ENCODE measurements around the gene MTF1. TPM values are rescaled to one million over a fixed set of nuclear protein-coding genes. Genes with fewer than 3 reads are reported as not detected.
"Not testable (repeated sequence)": the region's sequence is repeated elsewhere in the genome, so short reads cannot be mapped to it uniquely, and the experiment has no call there.

The MTF1 gene
- polyA plus RNA-seq, 1 donor from 2014 or later = 23.6 TPM

DNA sequence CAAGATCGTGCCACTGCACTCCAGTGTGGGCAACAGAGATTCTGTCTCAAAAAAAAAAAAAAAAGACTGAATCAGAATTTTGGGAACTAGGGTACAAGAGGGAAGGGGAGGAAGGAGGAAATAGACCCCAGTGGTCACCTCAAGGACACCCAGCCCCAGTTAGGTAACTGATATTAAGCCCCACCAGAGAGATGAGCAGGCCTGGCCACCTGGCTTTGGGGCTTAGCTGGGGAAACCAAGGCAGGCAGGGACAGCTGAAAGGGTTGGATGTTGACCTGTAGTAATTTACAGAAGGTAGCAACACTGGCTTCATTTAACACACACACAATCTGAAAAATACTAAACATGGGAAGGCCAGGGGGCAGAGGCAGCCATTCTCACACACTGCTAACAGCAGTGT lies 57.0 kb downstream of the MTF1 start:
- Mint-ChIP-seq H3K9me3 (no peaks in the 10 kb centered on the region), H3K4me3 (peak overlapping the region in 1 of 4 donors; percentile 8), H3K4me1 (peaks cover 8 to 12% (median 12%) of the 10 kb centered on the region in 3 donors), H3K36me3 (peaks cover 9% of the 10 kb centered on the region), H3K27me3 (no peaks in the 10 kb centered on the region), H3K27ac (peak overlapping the region in 1 of 3 donors; percentile 43)

DNA sequence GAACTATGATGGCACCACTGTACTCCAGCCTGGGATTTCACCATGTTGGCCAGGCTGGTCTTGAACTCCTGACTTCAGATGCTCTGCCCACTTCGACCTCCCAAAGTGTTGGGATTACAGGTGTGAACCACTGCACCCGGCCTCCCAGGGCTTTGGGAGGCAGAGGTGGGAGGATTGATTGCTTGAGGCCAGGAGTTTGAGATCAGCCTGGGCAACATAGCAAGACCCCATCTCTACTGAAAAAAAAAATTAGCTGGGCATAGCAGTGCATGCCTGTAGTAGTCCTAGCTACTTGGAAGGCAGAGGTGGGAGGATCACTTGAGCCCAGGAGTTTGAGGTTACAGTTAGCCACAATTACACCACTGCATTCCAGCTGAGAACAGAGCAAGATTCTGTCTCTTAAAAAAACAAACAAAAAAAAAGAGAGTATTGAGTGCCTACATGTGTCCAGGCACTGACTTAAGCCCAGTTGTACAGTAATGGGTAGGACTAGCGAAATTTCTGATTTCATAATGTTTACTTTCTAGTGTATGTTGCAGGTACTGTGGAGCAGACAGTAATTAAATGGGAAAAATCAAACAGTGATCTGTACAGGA lies 61.5 kb downstream of the MTF1 start:
- peaks cover 9% of the 10 kb centered on the region for H3K36me3 Mint-ChIP-seq
- peak overlapping the region in 1 of 3 donors; percentile 29 for H3K27ac Mint-ChIP-seq
- H3K27me3 Mint-ChIP-seq = peaks cover 1% of the 10 kb centered on the region
- peak overlapping the region in 1 of 4 donors; percentile 8 for H3K4me3 Mint-ChIP-seq
- H3K4me1 Mint-ChIP-seq = peaks cover 11 to 13% (median 12%) of the 10 kb centered on the region in 3 donors
- H3K9me3 Mint-ChIP-seq = no peaks in the 10 kb centered on the region

DNA sequence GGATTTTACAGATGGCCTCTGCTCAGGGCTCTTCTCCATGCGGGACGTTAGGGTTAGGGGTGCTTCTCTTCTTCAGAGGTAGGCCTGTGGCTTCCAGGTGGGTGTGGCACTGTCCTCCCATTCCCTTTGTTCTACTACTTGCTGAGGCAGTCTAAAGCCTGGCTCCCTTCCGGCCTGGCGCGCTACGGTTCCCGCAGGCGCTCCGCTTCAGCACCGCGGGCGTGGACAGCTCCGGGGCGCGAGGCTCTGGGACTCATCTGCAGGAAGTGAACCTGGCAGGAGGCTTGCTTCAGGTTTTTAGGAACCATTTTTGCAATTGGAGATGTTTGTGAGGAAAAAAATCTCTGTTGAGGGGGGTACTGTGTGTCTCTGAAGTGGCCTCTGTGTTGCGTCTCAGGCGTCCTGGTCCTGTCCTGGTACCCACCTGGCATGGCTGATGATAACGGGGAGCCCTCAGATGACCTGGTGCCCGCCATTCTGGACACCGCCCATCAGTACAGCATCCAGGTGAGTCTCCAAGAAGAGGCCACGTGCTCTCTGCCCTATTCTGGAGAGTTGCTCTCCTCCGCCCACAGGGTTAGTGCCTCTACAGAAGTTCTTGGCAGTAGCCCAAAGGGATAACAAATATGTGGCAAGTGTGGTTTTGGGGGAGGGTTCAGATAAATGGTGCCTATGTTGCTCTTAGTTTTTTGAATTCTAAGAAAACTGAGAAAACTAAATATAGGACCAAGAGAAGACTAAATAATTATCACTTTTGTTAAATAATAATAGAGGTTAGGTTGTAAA lies 63.9 kb downstream of the MTF1 start:
- Mint-ChIP-seq H3K4me1 (peaks cover 9 to 12% (median 11%) of the 10 kb centered on the region in 3 donors), H3K36me3 (peaks cover 6% of the 10 kb centered on the region), H3K27ac (peak overlapping the region in 1 of 3 donors; percentile 18), H3K27me3 (peaks cover 4% of the 10 kb centered on the region), H3K4me3 (peak overlapping the region; percentile 49 to 92 (median 82)), H3K9me3 (no peaks in the 10 kb centered on the region)

DNA sequence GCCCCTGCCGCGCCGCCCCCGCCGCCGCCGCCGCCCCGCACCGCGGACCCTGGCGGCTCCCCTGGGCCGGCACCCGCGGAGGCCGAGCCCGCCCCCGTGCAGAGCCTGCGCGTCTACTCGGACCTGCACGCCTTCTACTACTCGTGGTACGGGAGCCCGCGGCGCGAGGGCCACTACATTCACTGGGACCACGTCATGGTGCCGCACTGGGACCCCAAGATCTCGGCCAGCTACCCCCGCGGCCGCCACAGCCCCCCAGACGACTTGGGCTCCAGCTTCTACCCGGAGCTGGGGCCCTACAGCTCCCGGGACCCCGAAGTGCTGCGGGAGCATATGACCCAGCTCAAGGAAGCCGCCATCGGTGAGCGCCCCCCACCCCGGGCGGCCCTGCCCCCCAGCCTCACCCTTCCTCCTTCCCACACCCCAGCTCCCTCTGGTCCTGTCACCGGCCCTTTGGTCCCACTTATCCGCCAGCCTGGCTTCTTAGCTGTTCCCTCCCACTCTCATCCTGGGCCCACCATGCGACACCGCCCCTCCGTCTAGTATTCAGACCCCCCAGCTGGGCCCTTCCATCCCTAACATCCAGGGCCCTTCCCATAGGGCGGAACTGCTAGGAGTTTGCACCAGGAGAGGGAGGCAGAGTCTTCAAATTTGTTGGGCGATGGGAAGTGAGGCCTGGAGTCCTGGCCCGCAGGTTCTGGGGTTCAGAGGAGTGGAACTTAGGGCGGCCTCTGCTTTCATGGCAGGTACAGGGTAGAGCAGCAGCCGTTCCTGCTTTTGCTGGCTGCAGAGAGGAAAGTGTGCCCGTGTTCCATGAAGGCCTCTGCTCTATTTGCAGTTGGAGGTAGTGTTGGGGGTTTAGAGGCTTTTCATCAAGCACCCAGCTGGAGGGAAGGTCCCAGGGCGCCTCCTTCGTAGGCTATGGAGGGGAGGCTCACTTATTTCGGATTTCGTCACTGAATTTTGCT lies 64.7 kb downstream of the MTF1 start:
- Mint-ChIP-seq H3K36me3 (peaks cover 6% of the 10 kb centered on the region), H3K4me1 (peaks cover 9 to 12% (median 9%) of the 10 kb centered on the region in 3 donors), H3K4me3 (peak overlapping the region; percentile 49 to 92 (median 87)), H3K9me3 (no peaks in the 10 kb centered on the region), H3K27me3 (peaks cover 4% of the 10 kb centered on the region), H3K27ac (peak overlapping the region in 2 of 3 donors; percentile 5 to 35)

DNA sequence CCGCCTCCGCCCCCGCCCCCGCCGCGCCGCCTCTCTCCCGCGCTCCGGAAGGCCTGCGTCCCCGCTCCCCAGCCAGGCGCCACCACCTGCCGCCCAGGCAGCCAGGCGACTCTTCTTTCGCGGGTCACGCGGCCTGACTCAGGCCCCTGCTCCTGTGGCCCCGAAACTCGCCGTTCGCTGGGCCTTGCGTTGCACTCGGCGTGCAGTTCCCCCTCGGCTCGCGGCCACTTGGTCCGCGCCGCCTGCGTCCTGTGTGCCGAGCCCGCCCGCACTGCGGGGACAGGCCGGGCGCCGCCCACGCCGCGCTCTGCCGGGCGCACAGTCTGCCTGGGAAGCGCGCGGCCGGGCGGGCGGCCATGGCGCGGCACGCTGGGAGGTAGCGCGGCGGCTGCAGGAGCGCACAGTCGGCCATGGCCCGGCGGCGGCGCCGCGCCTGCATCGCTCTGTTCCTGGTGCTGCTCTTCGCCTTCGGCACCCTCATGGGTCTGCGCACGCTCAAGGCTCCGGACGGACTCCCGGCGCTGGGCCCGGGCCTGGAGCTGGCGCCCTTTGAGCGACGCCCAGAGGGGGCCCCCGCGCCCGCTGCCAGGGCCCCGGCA lies 65.5 kb downstream of the MTF1 start, which contains the start of gene MANEAL:
Gene MANEAL, plus strand, starts transcription at position 75 of the 599 bp plus-strand sequence. Its CDS starts 336 bp downstream, at position 411.
- peaks cover 4% of the 10 kb centered on the region for H3K27me3 Mint-ChIP-seq
- H3K9me3 Mint-ChIP-seq = no peaks in the 10 kb centered on the region
- H3K4me3 Mint-ChIP-seq = peak within 1 kb of the TSS; percentile 81 to 92 (median 87)
- H3K4me1 Mint-ChIP-seq = peaks cover 9 to 12% (median 9%) of the 10 kb centered on the region in 3 donors
- peaks cover 3% of the 10 kb centered on the region for H3K36me3 Mint-ChIP-seq
- peak within 1 kb of the TSS in 2 of 3 donors; percentile 5 to 48 for H3K27ac Mint-ChIP-seq

DNA sequence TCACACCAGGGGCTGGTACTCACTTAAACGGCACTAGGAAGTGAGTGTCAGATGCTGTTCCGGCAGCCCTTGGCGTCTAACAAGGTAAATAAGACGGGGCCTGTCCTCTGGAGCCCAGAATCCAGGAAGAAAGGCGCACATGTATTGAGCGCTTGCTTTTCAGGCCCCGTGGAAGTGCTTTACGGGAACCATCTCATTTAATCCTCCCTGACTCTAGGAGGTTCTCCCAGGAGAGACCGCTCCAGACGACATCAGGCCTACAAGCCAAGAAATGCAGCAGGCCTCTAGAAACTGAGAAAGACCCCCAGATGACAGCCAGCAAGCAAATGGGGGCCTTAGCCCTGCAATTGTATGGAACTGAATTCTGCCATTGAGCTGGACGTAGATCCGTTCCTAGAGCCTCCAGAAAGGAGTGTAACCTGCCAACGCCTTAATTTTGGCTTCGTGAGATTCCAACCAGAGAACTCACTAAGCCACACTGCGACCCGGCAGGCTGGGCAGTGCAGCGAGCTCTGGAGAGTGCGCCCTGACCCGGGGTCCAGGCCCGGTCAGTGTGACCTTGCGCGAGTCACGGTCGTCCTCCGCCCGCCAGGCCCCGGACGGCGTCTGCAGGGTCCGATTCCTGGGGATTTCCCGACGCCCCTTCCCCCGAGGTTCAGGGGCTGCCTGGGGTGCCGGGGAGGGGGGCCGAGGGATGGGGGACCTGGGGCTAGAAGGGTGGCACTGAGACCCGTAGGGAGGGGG lies 66.3 kb downstream of the MTF1 start:
- Mint-ChIP-seq H3K27ac (peak overlapping the region in 1 of 3 donors; percentile 48), H3K36me3 (peaks cover 3% of the 10 kb centered on the region), H3K4me3 (peak overlapping the region; percentile 73 to 85 (median 77)), H3K9me3 (no peaks in the 10 kb centered on the region), H3K27me3 (peaks cover 7% of the 10 kb centered on the region), H3K4me1 (peaks cover 9 to 12% (median 9%) of the 10 kb centered on the region in 3 donors)

DNA sequence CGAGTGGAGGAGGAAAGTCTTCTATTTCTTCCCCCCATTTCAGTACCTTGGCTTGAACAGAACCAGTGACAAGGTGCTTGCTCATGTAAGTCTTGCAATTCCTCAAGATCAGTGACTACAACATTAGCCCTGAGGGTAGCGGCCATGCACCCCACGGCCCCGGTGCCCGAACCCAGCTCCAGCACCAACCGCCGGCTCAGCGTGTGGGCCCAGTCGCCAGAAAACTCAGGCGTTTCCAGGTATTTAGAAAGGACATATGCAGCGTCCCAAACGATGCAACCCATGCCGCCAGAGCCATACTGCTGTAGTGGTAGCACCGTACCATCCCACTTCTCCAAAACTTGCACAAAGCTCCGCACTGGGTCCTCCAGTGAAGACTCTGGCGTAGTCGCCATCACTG lies 76.9 kb downstream of the MTF1 start:
- Mint-ChIP-seq H3K9me3 (no peaks in the 10 kb centered on the region), H3K27ac (no peak overlapping the region), H3K27me3 (no peaks in the 10 kb centered on the region)

DNA sequence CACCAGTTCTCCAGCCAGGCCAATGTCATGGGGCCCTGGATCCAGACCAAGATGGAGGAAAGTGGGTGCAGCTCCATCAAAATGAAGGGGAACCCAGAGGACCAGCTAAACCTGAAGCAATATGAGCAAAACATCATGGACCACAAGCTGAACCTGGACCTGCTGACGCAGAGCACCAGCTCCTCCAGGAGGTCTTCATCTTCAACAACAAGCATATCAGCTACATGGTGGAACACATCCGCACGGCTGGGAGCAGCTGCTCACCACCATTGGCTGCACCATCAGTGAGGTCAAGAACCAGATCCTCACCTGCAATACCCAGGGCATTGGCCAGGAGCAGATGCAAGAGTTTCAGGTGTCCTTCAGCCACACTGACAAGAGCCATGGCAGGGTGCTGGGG lies 80.7 kb downstream of the MTF1 start:
- H3K4me1 Mint-ChIP-seq = peaks cover 0 to 4% (median 1%) of the 10 kb centered on the region in 3 donors
- no peak overlapping the region for H3K4me3 Mint-ChIP-seq
- peaks cover 2% of the 10 kb centered on the region for H3K36me3 Mint-ChIP-seq
- H3K9me3 Mint-ChIP-seq = no peaks in the 10 kb centered on the region
- peak overlapping the region in 1 of 3 donors; percentile 27 for H3K27ac Mint-ChIP-seq
- H3K27me3 Mint-ChIP-seq = no peaks in the 10 kb centered on the region

More for the DNA sequence above, 76.9 kb downstream of the MTF1 start:
- peaks cover 0 to 2% (median 1%) of the 10 kb centered on the region in 3 donors for H3K4me1 Mint-ChIP-seq
- no peak overlapping the region for H3K4me3 Mint-ChIP-seq
- peaks cover 2% of the 10 kb centered on the region for H3K36me3 Mint-ChIP-seq

DNA sequence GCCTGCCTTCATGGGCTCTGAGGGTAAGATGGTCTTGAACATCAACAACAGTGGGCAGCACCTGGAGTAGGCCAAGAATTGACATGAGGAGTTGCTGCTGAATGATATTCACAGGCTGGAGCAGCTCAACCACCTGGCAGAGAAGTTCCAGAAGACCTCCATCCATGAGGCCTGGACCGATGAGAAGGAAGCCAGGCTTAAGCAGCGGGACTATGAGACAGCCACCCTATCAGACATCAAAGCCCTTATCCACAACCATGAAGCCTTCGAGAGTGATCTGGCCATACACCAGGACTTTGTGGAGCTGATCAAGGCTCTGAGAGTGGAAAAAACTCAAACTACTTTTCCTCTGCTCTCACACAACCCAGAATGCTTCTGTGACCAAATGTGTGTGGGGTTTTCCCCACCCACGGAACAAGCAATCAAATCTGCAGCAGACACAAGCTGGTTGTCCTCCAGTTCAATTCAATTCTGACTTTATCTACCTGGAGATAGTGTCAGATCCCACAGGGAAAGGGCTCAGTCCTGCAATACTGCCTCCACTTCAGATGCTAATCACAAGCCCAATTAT lies 82.4 kb downstream of the MTF1 start:
- Mint-ChIP-seq H3K27me3 (peaks cover 1% of the 10 kb centered on the region), H3K4me3 (peak overlapping the region in 1 of 4 donors; percentile 33), H3K36me3 (peaks cover 2% of the 10 kb centered on the region), H3K4me1 (peaks cover 0 to 4% (median 1%) of the 10 kb centered on the region in 3 donors), H3K27ac (no peak overlapping the region), H3K9me3 (peaks cover 0 to 2% (median 0%) of the 10 kb centered on the region in 3 donors)

DNA sequence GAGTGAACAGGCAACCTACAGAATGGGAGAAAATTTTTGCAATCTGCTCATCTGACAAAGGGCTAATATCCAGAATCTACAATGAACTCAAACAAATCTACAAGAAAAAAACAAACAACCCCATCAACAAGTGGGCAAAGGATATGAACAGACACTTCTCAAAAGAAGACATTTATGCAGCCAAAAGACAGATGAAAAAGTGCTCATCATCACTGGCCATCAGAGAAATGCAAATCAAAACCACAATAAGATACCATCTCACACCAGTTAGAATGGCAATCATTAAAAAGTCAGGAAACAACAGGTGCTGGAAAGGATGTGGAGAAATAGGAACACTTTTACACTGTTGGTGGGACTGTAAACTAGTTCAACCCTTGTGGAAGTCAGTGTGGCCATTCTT lies 88.0 kb downstream of the MTF1 start:
- H3K27me3 Mint-ChIP-seq = peaks cover 29% of the 10 kb centered on the region

DNA sequence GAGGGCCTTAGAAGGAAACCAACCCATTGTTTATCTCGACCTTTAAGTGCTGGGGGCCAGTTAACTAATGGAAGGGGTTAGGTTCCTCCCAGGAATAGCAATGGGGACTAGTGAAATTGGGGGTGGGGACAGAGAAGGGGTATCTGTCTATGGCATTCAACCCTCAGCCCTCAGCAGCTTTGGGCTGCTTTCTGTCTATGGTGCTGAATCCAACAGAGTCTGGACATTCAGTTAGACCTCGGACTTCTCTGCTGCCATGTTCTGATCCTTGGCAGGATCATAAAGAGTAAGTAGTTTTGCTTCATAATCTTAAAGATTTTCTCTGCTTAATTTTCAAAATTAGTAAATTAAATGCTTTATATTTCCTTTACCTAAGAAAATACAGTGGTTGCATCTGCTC lies 91.9 kb downstream of the MTF1 start:
- H3K9me3 Mint-ChIP-seq = no peaks in the 10 kb centered on the region
- H3K4me1 Mint-ChIP-seq = peaks cover 0 to 16% (median 11%) of the 10 kb centered on the region in 3 donors
- peaks cover 66% of the 10 kb centered on the region for H3K27me3 Mint-ChIP-seq
- H3K36me3 Mint-ChIP-seq = no peaks in the 10 kb centered on the region
- peak overlapping the region in 1 of 4 donors; percentile 0 for H3K4me3 Mint-ChIP-seq
- peak overlapping the region in 1 of 3 donors; percentile 73 for H3K27ac Mint-ChIP-seq

More for the DNA sequence above, 88.0 kb downstream of the MTF1 start:
- not testable (repeated sequence) for H3K27ac Mint-ChIP-seq, H3K36me3 Mint-ChIP-seq, H3K4me3 Mint-ChIP-seq, H3K4me1 Mint-ChIP-seq, H3K9me3 Mint-ChIP-seq

DNA sequence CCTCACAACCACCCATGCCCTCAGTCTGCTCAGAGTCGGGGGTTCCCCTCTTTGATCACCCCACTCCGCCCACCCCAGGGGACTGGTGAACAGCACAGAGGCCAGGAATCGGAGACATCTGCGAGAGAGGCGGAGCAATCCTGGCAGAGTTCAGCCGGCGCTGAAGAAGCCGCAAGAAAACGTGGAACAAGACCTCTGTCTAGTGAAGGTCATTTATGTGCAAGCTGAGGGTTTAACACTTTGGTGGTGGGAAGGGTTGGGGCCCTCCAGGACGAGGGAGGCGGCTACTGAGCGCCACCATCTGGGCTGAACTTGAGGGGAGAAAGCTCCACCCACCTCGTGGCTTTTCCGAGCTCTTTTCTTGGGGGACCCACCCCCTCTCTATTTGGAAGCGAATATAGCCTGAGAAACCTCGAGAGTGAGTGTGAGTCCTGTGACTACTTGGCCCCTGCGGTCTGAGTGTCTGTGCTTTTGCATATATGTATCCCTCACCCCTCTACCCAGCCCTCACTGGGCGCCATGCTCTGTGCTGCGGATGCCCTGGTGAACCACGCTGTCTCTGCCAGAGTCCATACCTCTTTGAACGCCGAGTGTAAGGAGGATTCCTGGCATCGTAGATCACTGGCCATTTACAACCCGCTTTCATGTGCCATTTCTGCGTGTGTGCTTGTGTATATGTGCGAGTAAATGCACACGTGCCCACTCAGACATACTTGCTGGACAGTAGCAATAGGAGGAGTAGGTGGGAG lies 93.3 kb downstream of the MTF1 start:
- Mint-ChIP-seq H3K4me3 (peak overlapping the region in 3 of 4 donors; percentile 58 to 85 (median 82)), H3K4me1 (peaks cover 0 to 16% (median 11%) of the 10 kb centered on the region in 3 donors), H3K9me3 (no peaks in the 10 kb centered on the region), H3K27ac (peak overlapping the region in 1 of 3 donors; percentile 23), H3K27me3 (peaks cover 75% of the 10 kb centered on the region), H3K36me3 (no peaks in the 10 kb centered on the region)
